HUES6 (cell line): Measurements from ENCODE around the gene NHLRC3.

Experiments
- H3K27ac ChIP-seq: 2 replicates; pipeline ENCODE4 v1.7.0; 2013; ENCODE audit warnings: low read depth, mild to moderate bottlenecking, low read length, inconsistent platforms
- H3K27me3 ChIP-seq: 2 replicates; pipeline ENCODE4 v1.6.1; 2013; ENCODE audit warnings: low read length; ENCODE audit not compliant: control insufficient read depth, insufficient read depth
- H3K36me3 ChIP-seq: 2 replicates; pipeline ENCODE4 v1.6.1; 2013; ENCODE audit warnings: low read length; ENCODE audit not compliant: control insufficient read depth, insufficient read depth
- H3K4me1 ChIP-seq: 2 replicates; pipeline ENCODE4 v1.6.1; 2013; ENCODE audit warnings: low read length; ENCODE audit not compliant: control insufficient read depth, insufficient read depth
- H3K4me3 ChIP-seq: 2 replicates; pipeline ENCODE4 v1.5.1; 2013; ENCODE audit warnings: low read depth, low read length
- H3K9ac ChIP-seq: one replicate; pipeline ENCODE4 v1.6.1; 2013; ENCODE audit warnings: mild to moderate bottlenecking, low read length
- H3K9me3 ChIP-seq: 2 replicates; pipeline ENCODE4 v1.6.1; 2013; ENCODE audit warnings: low read depth, low read length; ENCODE audit not compliant: control insufficient read depth, insufficient read depth

The NHLRC3 gene

GRCh38 chr13:39044536-39044935 lies 6.3 kb downstream of the NHLRC3 start:
- Histone ChIP-seq H3K4me1 (peaks cover 10% of the 10 kb centered on the region), H3K27me3 (no peaks in the 10 kb centered on the region), H3K4me3 (no peak overlapping the region), H3K27ac (no peak overlapping the region), H3K36me3 (peaks cover 8% of the 10 kb centered on the region), H3K9ac (no peak overlapping the region), H3K9me3 (no peaks in the 10 kb centered on the region)

GRCh38 chr13:39047560-39047959 lies 9.3 kb downstream of the NHLRC3 start:
- peaks cover 8% of the 10 kb centered on the region for H3K36me3 ChIP-seq
- no peaks in the 10 kb centered on the region for H3K9me3 ChIP-seq
- no peak overlapping the region for H3K9ac ChIP-seq
- H3K27me3 ChIP-seq = no peaks in the 10 kb centered on the region
- no peak overlapping the region for H3K27ac ChIP-seq
- no peak overlapping the region for H3K4me3 ChIP-seq
- peaks cover 13% of the 10 kb centered on the region for H3K4me1 ChIP-seq

GRCh38 chr13:39048806-39049205 lies 10.6 kb downstream of the NHLRC3 start:
- Histone ChIP-seq H3K4me3 (no peak overlapping the region), H3K27me3 (no peaks in the 10 kb centered on the region), H3K36me3 (peaks cover 7% of the 10 kb centered on the region), H3K4me1 (peaks cover 15% of the 10 kb centered on the region), H3K27ac (no peak overlapping the region), H3K9me3 (no peaks in the 10 kb centered on the region), H3K9ac (no peak overlapping the region)

- peaks cover 3% of the 10 kb centered on the region for H3K36me3 ChIP-seq
- H3K4me1 ChIP-seq = peaks cover 15% of the 10 kb centered on the region
- H3K9me3 ChIP-seq = no peaks in the 10 kb centered on the region
- no peak overlapping the region for H3K27ac ChIP-seq
- H3K9ac ChIP-seq = no peak overlapping the region
- no peaks in the 10 kb centered on the region for H3K27me3 ChIP-seq
- H3K4me3 ChIP-seq = no peak overlapping the region
Observed at GRCh38 chr13:39049274-39049673, 11.0 kb downstream of the NHLRC3 start.

- no peaks in the 10 kb centered on the region for H3K9me3 ChIP-seq
- no peak overlapping the region for H3K27ac ChIP-seq
- H3K4me3 ChIP-seq = no peak overlapping the region
- peaks cover 15% of the 10 kb centered on the region for H3K4me1 ChIP-seq
- no peaks in the 10 kb centered on the region for H3K27me3 ChIP-seq
- H3K36me3 ChIP-seq = no peaks in the 10 kb centered on the region
- no peak overlapping the region for H3K9ac ChIP-seq
Observed at GRCh38 chr13:39051157-39051556, 12.9 kb downstream of the NHLRC3 start.

GRCh38 chr13:39052944-39053343 lies 14.7 kb downstream of the NHLRC3 start:
- Histone ChIP-seq H3K36me3 (no peaks in the 10 kb centered on the region), H3K9me3 (no peaks in the 10 kb centered on the region), H3K9ac (no peak overlapping the region), H3K4me3 (no peak overlapping the region), H3K27me3 (no peaks in the 10 kb centered on the region), H3K27ac (no peak overlapping the region), H3K4me1 (peaks cover 15% of the 10 kb centered on the region)

GRCh38 chr13:39054112-39054511 lies 15.9 kb downstream of the NHLRC3 start:
- H3K9ac ChIP-seq = no peak overlapping the region
- H3K9me3 ChIP-seq = no peaks in the 10 kb centered on the region
- H3K4me1 ChIP-seq = peaks cover 5% of the 10 kb centered on the region; the same call in 1 of the 2 replicates
- H3K27ac ChIP-seq = no peak overlapping the region
- H3K27me3 ChIP-seq = no peaks in the 10 kb centered on the region
- H3K36me3 ChIP-seq = no peaks in the 10 kb centered on the region
- H3K4me3 ChIP-seq = no peak overlapping the region

GRCh38 chr13:39056018-39056417 lies 17.8 kb downstream of the NHLRC3 start:
- H3K4me3 ChIP-seq = no peak overlapping the region

GRCh38 chr13:39058040-39058439 lies 19.8 kb downstream of the NHLRC3 start:
- H3K36me3 ChIP-seq = no peaks in the 10 kb centered on the region
- H3K9me3 ChIP-seq = no peaks in the 10 kb centered on the region
- H3K4me1 ChIP-seq = no peaks in the 10 kb centered on the region
- no peak overlapping the region for H3K27ac ChIP-seq
- H3K4me3 ChIP-seq = no peak overlapping the region
- no peaks in the 10 kb centered on the region for H3K27me3 ChIP-seq
- H3K9ac ChIP-seq = no peak overlapping the region

More at GRCh38 chr13:39056018-39056417, 17.8 kb downstream of the NHLRC3 start:
- no peak overlapping the region for H3K9ac ChIP-seq
- H3K36me3 ChIP-seq = no peaks in the 10 kb centered on the region
- no peaks in the 10 kb centered on the region for H3K9me3 ChIP-seq
- H3K4me1 ChIP-seq = peaks cover 5% of the 10 kb centered on the region; the same call in 1 of the 2 replicates
- H3K27me3 ChIP-seq = no peaks in the 10 kb centered on the region
- no peak overlapping the region for H3K27ac ChIP-seq

GRCh38 chr13:39062004-39062403 lies 23.7 kb downstream of the NHLRC3 start:
- H3K27me3 ChIP-seq = no peaks in the 10 kb centered on the region
- H3K27ac ChIP-seq = no peak overlapping the region

GRCh38 chr13:39072842-39073241 lies 34.6 kb downstream of the NHLRC3 start:
- no peaks in the 10 kb centered on the region for H3K36me3 ChIP-seq
- H3K9ac ChIP-seq = no peak overlapping the region
- no peaks in the 10 kb centered on the region for H3K27me3 ChIP-seq
- H3K4me1 ChIP-seq = peaks cover 3% of the 10 kb centered on the region; the same call in 1 of the 2 replicates
- no peaks in the 10 kb centered on the region for H3K9me3 ChIP-seq
- H3K4me3 ChIP-seq = no peak overlapping the region
- no peak overlapping the region for H3K27ac ChIP-seq

More at GRCh38 chr13:39062004-39062403, 23.7 kb downstream of the NHLRC3 start:
- Histone ChIP-seq H3K36me3 (no peaks in the 10 kb centered on the region), H3K4me1 (no peaks in the 10 kb centered on the region), H3K4me3 (no peak overlapping the region), H3K9ac (no peak overlapping the region), H3K9me3 (0 out of 2 replicates have a peak, but pooled peaks cover 2% of the 10 kb centered on the region)

GRCh38 chr13:39073983-39074382 lies 35.7 kb downstream of the NHLRC3 start:
- no peaks in the 10 kb centered on the region for H3K36me3 ChIP-seq
- H3K9me3 ChIP-seq = no peaks in the 10 kb centered on the region
- no peaks in the 10 kb centered on the region for H3K27me3 ChIP-seq
- H3K4me3 ChIP-seq = no peak overlapping the region
- peaks cover 3% of the 10 kb centered on the region; the same call in 1 of the 2 replicates for H3K4me1 ChIP-seq
- H3K27ac ChIP-seq = no peak overlapping the region
- no peak overlapping the region for H3K9ac ChIP-seq
